GM12874 (cell line): Measurements from ENCODE around the gene PTPRN2.

ENCODE experiments used
- TF ChIP-seq, protein P1 (sequence below): IDR thresholded peaks from 2 replicates; pipeline ENCODE4 v1.5.1; 2011; ENCODE audit warnings: low read depth, mild to moderate bottlenecking, control low read depth, low read length, moderate library complexity; ENCODE audit not compliant: insufficient read depth

PTPRN2 gene

DNA sequence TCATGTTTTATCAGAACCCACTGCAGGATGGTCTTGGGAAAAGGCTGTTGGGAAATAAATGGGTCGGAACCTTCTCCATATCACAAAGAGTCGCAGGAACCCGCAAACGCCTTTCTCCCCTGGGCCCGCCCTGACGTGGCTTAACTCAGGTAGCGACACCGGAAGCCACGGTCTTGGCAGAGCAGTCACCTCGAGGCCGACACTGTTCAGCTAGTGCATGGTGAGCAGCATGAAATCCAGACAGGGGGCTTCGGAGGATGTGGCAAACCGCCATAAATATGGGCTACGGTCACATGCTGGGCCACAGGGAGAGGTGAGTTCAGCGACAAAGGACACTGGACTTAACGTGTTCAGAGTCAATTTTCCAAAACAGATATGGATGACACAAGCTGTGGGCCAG lies 421.9 kb downstream of the PTPRN2 start:
- TF ChIP-seq, protein P1, sequence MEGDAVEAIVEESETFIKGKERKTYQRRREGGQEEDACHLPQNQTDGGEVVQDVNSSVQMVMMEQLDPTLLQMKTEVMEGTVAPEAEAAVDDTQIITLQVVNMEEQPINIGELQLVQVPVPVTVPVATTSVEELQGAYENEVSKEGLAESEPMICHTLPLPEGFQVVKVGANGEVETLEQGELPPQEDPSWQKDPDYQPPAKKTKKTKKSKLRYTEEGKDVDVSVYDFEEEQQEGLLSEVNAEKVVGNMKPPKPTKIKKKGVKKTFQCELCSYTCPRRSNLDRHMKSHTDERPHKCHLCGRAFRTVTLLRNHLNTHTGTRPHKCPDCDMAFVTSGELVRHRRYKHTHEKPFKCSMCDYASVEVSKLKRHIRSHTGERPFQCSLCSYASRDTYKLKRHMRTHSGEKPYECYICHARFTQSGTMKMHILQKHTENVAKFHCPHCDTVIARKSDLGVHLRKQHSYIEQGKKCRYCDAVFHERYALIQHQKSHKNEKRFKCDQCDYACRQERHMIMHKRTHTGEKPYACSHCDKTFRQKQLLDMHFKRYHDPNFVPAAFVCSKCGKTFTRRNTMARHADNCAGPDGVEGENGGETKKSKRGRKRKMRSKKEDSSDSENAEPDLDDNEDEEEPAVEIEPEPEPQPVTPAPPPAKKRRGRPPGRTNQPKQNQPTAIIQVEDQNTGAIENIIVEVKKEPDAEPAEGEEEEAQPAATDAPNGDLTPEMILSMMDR, result no peak

GRCh38 chr7:158164101-158165095 lies 423.2 kb downstream of the PTPRN2 start:
- TF ChIP-seq, protein P1, result no peak

DNA sequence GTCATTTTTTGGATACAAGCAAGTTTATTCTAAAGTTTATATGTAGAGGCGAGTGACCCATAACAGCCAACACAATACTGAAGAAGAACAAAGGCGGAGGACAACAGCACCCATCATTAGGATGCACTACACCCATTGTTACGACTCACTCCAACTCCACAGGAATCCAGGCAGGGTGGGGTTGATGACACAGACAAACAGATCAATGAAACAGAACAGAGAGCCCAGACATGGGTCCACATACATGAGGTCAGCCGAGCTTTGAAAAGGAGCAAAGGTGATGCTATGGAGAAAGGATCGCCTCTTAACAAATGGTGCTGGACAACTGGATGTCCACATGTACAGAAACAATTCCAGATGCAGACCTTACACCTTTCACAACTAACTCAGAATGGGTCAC lies 426.4 kb downstream of the PTPRN2 start:
- TF ChIP-seq, protein P1, result no peak

DNA sequence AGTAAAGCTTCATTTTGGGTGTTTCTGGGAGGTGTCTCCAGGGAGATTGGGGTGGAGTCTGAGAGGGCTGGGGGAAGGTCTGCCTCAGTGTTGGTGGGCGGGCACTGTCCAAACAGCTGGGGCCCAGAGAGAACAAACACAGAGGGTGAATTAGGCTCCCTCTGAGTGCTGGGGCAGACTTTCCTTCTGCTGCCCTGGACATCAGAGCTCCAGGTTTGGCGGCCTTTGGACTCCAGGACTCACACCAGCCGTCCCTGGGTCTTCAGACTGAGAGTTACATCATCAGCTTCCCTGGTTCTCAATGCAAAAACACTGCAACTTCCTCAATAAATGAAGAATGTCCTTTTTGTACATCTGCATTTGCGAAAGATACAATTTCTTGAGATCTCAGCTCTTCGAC lies 427.4 kb downstream of the PTPRN2 start:
- TF ChIP-seq, protein P1, result no peak

GRCh38 chr7:158157460-158157859 lies 430.2 kb downstream of the PTPRN2 start:
- TF ChIP-seq, protein P1, result no peak

- TF ChIP-seq, protein P1, result no peak
Measured at GRCh38 chr7:158150234-158150633, 437.4 kb downstream of the PTPRN2 start.

DNA sequence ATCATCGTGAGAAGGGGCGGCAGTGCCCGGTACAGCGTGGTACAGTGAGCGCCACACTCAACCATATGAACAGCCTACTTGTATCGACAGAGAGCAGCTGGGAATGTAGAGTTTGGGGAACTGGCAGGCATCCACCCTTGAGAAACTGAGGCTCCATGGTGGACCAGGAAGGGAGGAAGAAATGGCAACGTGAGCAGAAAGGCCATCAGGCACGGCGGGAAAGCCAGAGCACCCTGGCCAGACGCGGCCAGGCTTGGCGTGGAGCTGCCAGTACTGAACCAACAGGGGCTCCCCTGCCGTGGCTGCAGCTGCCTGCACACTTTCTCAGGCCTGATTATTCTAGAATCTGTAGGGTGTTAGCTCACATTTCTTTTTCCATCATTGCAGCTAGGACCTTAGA lies 442.3 kb downstream of the PTPRN2 start:
- TF ChIP-seq, protein P1, result no peak
